T follicular helper cell (primary cell): ENCODE data around the gene WNK1.
"Not testable (repeated sequence)": the region's sequence is repeated elsewhere in the genome, so short reads cannot be mapped to it uniquely, and the experiment has no call there.

Experiments used
- DNase-seq: peaks from one replicate; pipeline ENCODE4 v3.0.0-alpha.2; 2020; ENCODE audit warnings: low read depth
- total RNA-seq, 2 experiments: gene quantifications; one replicate each; lab custom pipeline; 2026; lab: John Stamatoyannopoulos, UW

WNK1 gene
- total RNA-seq: 316 to 344 reads per million in 2 experiments

GRCh38 chr12:751999-752694, at the start of gene WNK1:
WNK1 (plus strand) TSS chr12:752579; CDS start chr12:753566, 987 bp downstream.
- peak; percentile 98 for DNase-seq

DNA sequence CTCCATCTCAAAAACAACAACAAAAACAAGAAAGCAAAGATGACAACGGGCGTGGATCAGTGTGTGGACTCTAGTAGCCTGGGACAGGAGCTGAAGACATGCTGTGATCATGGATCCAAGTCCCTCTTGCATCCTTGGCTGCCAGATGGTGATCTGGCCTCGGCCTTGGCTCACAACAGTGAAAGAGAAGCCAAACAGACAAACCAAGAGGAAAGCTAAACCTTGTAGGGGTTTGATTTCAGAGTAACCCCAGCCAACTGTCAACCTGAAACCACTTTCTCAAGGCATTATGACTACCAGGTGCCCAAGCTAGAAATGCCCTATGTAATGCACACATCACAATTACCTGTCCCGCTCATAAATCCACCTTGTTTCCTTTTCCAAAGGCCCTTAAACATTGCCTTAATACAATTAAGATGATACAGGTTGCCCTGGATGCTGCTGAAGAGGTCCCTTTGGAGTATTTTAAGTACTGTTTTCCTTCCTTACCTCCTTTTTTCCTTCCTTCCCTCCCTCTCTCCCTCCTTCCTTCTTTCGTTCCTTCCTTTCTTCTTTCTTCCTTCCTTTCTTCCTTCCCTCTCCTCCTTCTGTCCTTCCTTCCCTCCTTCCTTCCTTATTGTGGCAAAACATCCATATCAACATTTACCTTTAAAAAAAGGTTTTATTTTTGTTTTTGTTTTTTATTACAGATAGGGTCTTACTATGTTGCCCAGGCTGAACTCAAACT, 47.7 kb upstream of the WNK1 start:
- no peak for DNase-seq

GRCh38 chr12:708084-708483, 44.3 kb upstream of the WNK1 start:
- DNase-seq: not testable (repeated sequence)

DNA sequence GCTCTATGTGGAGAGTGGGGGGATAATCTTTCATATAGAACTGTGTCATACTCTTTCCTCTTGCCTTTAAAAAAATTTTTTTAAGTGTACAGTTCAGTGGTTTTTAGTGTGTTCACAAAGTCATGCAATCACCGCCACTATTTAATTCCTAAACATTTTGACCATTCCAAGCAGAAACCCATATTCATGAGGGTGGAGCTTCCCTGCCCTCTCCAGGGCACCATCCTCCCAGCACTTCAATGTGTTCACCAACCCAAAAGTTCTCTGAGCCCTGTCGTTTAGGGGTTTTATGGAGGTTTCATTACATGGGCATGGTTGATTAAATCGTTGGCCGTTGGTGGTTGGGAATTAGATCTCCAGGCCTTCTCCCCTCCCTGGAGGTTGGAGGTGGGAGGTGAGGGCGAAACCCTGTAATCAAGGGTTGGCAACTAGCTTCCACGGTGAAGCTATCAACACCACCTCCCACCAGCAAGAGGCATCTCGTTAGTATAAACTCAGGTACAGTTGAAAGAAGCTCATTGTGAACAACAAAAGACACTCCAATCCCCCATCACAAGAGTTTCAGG, 42.8 kb upstream of the WNK1 start:
- DNase-seq: no peak

- no peak for DNase-seq
Observed at GRCh38 chr12:712172-712863, 40.1 kb upstream of the WNK1 start.

- no peak for DNase-seq
Observed at GRCh38 chr12:713281-713875, 39.0 kb upstream of the WNK1 start.

- no peak for DNase-seq
Observed at GRCh38 chr12:716506-716905, 35.9 kb upstream of the WNK1 start.

GRCh38 chr12:718756-719102, 33.6 kb upstream of the WNK1 start:
- no peak for DNase-seq

DNA sequence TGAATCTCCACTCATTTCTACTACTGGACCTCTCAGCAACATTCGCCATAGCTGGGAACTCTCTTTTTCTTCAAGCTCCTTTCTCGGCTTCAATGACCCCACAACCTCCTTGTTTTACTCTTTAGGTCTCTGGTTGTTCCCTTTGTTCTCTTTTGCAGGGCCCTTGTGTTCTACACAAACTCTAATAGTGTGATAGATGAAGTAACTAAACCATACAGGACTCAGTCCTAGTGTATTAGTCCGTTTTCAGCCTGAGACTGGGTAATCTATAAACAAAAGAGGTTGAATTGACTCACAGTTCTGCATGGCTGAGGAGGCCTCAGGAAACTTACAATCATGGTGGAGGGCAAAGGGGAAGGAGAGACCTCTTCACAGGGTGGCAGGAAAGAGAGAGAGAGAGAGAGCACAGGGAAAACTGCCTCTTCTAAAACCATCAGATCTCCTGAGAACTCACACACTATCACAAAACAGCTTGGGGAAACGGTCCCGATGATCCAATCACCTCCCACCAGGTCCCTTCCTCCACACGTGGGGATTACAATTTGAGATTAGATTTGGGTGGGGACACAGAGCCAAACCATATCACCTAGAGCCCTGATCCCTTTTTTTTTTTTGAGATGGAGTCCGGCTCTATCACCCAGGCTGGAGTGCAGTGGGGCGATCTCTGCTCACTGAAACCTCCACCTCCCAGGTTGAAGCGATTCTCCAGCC, 32.0 kb upstream of the WNK1 start:
- no peak for DNase-seq

DNA sequence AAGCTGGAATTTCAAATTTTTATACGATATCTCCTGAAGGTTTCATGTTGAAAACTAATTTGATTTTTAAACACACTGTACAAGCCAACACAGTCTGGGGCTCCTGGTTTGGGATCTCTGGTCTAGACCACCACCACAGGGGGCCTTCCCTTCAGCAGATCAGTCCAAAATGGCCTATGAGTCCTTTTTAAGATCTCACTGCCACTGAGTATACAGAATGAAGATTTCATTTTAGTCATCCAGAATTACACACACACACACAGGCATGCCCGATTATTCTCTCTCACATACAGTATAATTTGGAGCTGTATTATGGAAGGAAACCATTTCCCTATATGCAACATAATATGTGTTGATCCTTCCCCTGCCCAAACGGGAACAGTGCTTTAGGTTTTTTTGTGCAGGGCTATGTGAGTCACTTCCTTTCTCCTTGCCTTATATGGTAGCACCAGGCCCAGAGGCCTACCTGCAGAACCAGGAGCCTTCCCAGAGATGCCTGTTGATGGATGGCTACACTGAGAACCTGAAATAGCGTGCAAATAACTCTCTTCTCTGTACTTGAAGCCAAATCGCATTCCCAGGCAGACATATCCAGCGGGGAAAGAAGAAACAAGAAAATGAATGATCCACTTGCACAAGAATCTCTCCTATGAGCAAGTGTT, 28.1 kb upstream of the WNK1 start:
- DNase-seq: no peak

GRCh38 chr12:725076-725475, 27.3 kb upstream of the WNK1 start:
- no peak for DNase-seq

- no peak for DNase-seq
Observed at GRCh38 chr12:726281-727140, 25.9 kb upstream of the WNK1 start.

GRCh38 chr12:727321-727720, 25.1 kb upstream of the WNK1 start:
- DNase-seq: no peak

GRCh38 chr12:728781-729180, 23.6 kb upstream of the WNK1 start:
- peak; percentile 9 for DNase-seq

GRCh38 chr12:729221-729620, 23.2 kb upstream of the WNK1 start:
- DNase-seq: no peak

DNA sequence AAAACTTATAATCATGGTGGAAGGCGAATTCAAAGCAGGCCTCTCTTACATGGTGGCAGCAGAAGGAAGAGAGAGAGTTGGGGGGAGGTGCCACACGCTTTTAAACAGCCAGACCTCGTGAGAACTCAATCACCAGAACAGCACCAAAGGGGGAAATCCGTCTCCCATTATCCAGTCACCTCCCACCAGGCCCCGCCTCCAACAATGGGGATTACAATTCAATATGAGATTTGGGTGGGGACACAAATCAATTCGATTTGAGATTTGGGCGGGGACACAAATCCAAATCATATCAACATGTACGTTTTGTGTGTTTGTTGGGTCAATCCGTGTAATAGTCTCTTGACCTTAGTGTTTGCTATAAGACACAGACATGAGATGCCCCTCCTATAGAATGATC, 21.8 kb upstream of the WNK1 start:
- DNase-seq: no peak

- DNase-seq: no peak
Observed at GRCh38 chr12:737122-737739, 15.1 kb upstream of the WNK1 start.

DNA sequence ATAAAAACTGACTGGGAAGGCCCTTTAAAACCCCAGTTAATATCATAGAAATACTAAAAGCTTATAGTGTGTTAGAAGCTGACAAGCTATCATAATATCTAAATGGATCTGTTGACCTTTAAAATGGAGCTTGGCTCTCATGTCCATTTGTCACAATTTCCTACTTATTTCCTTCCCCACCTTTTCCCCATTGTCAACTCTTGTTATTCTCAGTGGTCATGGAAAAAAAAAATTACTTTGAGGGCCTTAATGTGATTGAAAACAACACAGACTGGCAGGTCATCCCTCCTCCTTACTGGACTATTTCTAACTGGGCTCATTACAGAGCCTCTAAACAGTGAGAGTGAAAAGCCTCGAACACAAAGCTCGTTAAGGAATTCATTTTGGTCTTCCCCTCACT, 13.7 kb upstream of the WNK1 start:
- no peak for DNase-seq

DNA sequence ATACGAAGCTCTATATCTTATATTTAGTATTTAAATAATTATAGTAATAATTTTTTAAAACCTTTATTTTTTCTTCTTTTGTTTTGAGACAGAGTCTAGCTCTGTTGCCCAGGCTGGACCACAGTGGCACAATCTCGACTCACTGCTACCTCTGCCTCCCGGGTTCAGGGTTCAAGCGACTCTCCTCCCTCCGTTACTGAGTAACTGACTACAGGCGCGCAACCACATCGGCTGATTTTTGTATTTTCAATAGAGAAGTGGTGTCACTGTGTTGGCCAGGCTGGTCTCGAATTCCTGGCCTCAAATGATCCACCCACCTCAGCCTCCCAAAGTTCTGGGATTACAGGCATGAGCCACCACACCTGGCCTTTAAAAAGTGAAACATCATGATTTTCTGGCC, 13.0 kb upstream of the WNK1 start:
- no peak for DNase-seq

DNA sequence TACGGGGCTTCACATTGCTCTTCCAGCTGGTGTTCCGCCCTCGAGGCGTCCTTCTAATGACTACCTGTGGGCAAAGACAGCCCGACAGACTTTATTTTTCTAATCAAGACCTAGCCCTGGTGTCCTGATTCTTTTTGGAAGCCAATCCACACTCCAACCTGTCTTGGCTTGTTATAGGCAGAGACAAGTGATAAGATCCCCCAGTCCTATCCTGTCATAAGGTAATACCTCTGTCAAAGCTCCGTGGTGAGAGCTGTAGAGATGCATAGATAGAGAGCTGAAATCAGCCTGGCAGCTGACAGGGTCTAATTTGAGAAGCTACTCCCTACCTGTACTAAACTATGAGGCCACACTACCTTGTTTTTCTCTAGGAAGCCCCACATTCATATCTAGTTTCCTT, 11.5 kb upstream of the WNK1 start:
- DNase-seq: no peak
